OCI-LY3 (cell line): Measurements from ENCODE around the gene LTBP1.

Experiments
- H2AFZ ChIP-seq: fragments of 200-600, 300-600 bp; shearing (Covaris generic); 2 replicates; pipeline ENCODE4 v1.6.0; 2014; ENCODE audit warnings: antibody characterized with exemption, low read depth, low read length
- H3K27ac ChIP-seq: fragments of 200-600, 300-600 bp; sonication (generic); 2 replicates; pipeline ENCODE4 v1.5.1; 2014; ENCODE audit warnings: mild to moderate bottlenecking, low read length, moderate library complexity, mixed read lengths
- H3K27me3 ChIP-seq: fragments of 200-600, 300-600 bp; sonication (generic); 2 replicates; pipeline ENCODE4 v1.6.1; 2014; ENCODE audit warnings: low read depth, low read length, mixed read lengths
- H3K36me3 ChIP-seq: fragments of 200-600, 300-600 bp; sonication (generic); replicated peaks from 2 replicates; pipeline ENCODE3; 2014; ENCODE audit warnings: low read depth, low read length, mixed read lengths
- H3K4me1 ChIP-seq: fragments of 300-600, 200-600 bp; sonication (generic); 2 replicates; pipeline ENCODE4 v1.6.1; 2014; ENCODE audit warnings: low read length, mixed read lengths
- H3K4me2 ChIP-seq: fragments of 200-600, 300-600 bp; sonication (generic); 2 replicates; pipeline ENCODE4 v1.6.1; 2014; ENCODE audit warnings: low read length, mixed read lengths
- H3K4me3 ChIP-seq: fragments of 300-600, 200-600 bp; sonication (generic); 2 replicates; pipeline ENCODE4 v1.5.1; 2014; ENCODE audit warnings: antibody characterized with exemption, mild to moderate bottlenecking, low read length, moderate library complexity
- H3K79me2 ChIP-seq: fragments of 300-600, 200-600 bp; shearing (Covaris generic); 2 replicates; pipeline ENCODE4 v1.6.1; 2014; ENCODE audit warnings: mild to moderate bottlenecking, low read length, mixed read lengths
- H3K9ac ChIP-seq: fragments of 300-600, 200-600 bp; shearing (Covaris generic); 2 replicates; pipeline ENCODE4 v1.6.0; 2014; ENCODE audit warnings: mild to moderate bottlenecking, low read length, moderate library complexity
- H3K9me3 ChIP-seq: fragments of 200-600, 300-600 bp; shearing (Covaris generic); 2 replicates; pipeline ENCODE4 v1.6.1; 2014; ENCODE audit warnings: low read length, mixed read lengths; ENCODE audit not compliant: insufficient read depth
- H4K20me1 ChIP-seq: fragments of 200-600, 300-600 bp; sonication (generic); 2 replicates; pipeline ENCODE4 v1.6.1; 2016; ENCODE audit warnings: low read length, mixed read lengths; ENCODE audit not compliant: insufficient read depth
- EZH2phosphoT487 ChIP-seq: fragments of 200-600 bp; shearing (Covaris generic); IDR thresholded peaks from 2 replicates; pipeline ENCODE4 v1.6.1; 2018; ENCODE audit warnings: antibody characterized with exemption, mixed run types, low read depth
- TF ChIP-seq, protein P1 (sequence below): fragments of 200-600, 300-600 bp; sonication (generic); IDR thresholded peaks from 2 replicates; pipeline ENCODE4 v1.5.1; 2014; ENCODE audit warnings: antibody characterized with exemption, low read length, low read depth

LTBP1 gene

DNA sequence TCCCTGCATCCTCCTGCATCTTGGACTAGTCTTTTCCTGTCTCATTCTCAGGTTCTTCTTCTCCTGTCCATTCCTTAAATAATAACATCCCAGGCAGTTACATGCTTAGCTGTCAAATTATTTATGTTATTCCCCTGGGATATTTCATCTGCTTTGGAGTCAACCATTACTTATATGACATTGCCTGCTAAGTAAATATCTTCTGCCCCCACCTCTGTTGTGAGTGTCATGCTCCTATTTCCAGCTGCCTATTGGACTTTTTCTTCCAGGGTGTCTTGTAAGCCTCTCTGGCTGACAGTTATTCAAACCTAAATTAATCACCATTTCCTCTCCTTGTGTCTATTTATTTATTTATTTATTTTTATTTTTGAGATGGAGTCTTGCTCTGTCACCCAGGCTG, 405.0 kb downstream of the LTBP1 start:
- no peaks in the 10 kb centered on the region for H4K20me1 ChIP-seq
- H3K36me3 ChIP-seq: peaks cover 10% of the 10 kb centered on the region
- 0 out of 2 replicates have a peak, but pooled peaks cover 2% of the 10 kb centered on the region for H3K27me3 ChIP-seq
- TF ChIP-seq, protein P1, sequence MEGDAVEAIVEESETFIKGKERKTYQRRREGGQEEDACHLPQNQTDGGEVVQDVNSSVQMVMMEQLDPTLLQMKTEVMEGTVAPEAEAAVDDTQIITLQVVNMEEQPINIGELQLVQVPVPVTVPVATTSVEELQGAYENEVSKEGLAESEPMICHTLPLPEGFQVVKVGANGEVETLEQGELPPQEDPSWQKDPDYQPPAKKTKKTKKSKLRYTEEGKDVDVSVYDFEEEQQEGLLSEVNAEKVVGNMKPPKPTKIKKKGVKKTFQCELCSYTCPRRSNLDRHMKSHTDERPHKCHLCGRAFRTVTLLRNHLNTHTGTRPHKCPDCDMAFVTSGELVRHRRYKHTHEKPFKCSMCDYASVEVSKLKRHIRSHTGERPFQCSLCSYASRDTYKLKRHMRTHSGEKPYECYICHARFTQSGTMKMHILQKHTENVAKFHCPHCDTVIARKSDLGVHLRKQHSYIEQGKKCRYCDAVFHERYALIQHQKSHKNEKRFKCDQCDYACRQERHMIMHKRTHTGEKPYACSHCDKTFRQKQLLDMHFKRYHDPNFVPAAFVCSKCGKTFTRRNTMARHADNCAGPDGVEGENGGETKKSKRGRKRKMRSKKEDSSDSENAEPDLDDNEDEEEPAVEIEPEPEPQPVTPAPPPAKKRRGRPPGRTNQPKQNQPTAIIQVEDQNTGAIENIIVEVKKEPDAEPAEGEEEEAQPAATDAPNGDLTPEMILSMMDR: no peak
- no peak for TF ChIP-seq EZH2phosphoT487
- H3K9ac ChIP-seq: no peak overlapping the region
- H3K9me3 ChIP-seq: peaks cover 12% of the 10 kb centered on the region
- no peak overlapping the region for H3K4me3 ChIP-seq
- H2AFZ ChIP-seq: no peak overlapping the region
- no peak overlapping the region for H3K27ac ChIP-seq
- peaks cover 7% of the 10 kb centered on the region for H3K4me1 ChIP-seq
- H3K79me2 ChIP-seq: no peaks in the 10 kb centered on the region
- H3K4me2 ChIP-seq: no peak overlapping the region

DNA sequence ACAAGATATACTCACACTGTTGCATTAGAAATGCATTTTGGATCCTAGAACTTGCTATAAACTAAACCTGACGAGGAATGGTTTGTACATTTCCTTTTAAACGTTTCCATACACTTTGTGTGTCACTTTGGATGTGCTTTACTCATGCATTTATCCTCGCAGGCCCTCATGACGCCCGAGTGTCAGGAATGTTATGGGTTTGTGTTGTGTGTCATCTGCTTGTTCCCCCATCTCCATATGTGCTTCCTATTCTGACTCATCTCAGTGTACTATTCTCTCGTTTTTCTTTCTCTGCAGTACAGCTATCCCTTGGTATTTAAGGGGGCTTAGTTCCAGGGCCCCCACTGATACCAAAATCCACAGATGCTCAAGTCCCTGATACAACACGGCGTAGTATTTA, 408.2 kb downstream of the LTBP1 start:
- Histone ChIP-seq H4K20me1 (no peaks in the 10 kb centered on the region), H3K27me3 (no peaks in the 10 kb centered on the region), H3K9ac (no peak overlapping the region), H3K9me3 (peaks cover 21% of the 10 kb centered on the region), H2AFZ (no peak overlapping the region), H3K27ac (no peak overlapping the region), H3K4me3 (no peak overlapping the region), H3K36me3 (peaks cover 19% of the 10 kb centered on the region), H3K4me2 (no peak overlapping the region), H3K4me1 (no peaks in the 10 kb centered on the region), H3K79me2 (no peaks in the 10 kb centered on the region)
- no peak for TF ChIP-seq EZH2phosphoT487
- TF ChIP-seq, protein P1: no peak

DNA sequence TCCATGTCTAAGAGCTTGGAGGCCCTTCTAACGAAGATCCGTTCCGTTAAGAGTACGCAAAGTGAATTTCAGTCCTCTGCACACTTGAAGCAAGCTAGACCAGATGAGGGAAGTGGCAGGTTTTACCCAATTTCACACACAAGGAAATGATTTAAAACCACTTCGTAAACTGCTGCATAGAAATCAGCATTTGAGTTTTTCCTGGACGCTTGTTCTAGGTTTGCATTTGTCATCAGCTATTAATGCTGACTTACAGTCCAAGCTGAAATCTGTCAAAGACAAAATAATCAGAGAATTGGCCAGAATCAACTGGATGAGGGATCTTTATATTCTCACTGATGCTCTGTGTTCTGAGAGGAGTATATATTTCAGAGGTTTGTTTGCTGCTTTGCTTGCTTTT, 412.1 kb downstream of the LTBP1 start:
- H2AFZ ChIP-seq: no peak overlapping the region
- no peak overlapping the region for H3K4me2 ChIP-seq
- TF ChIP-seq EZH2phosphoT487: no peak
- TF ChIP-seq, protein P1: no peak
- no peaks in the 10 kb centered on the region for H3K27me3 ChIP-seq
- H3K36me3 ChIP-seq: peaks cover 19% of the 10 kb centered on the region
- no peak overlapping the region for H3K9ac ChIP-seq
- no peak overlapping the region for H3K4me3 ChIP-seq
- peaks cover 21% of the 10 kb centered on the region for H3K9me3 ChIP-seq
- H3K27ac ChIP-seq: no peak overlapping the region
- H3K4me1 ChIP-seq: no peaks in the 10 kb centered on the region
- H4K20me1 ChIP-seq: no peaks in the 10 kb centered on the region
- H3K79me2 ChIP-seq: no peaks in the 10 kb centered on the region

DNA sequence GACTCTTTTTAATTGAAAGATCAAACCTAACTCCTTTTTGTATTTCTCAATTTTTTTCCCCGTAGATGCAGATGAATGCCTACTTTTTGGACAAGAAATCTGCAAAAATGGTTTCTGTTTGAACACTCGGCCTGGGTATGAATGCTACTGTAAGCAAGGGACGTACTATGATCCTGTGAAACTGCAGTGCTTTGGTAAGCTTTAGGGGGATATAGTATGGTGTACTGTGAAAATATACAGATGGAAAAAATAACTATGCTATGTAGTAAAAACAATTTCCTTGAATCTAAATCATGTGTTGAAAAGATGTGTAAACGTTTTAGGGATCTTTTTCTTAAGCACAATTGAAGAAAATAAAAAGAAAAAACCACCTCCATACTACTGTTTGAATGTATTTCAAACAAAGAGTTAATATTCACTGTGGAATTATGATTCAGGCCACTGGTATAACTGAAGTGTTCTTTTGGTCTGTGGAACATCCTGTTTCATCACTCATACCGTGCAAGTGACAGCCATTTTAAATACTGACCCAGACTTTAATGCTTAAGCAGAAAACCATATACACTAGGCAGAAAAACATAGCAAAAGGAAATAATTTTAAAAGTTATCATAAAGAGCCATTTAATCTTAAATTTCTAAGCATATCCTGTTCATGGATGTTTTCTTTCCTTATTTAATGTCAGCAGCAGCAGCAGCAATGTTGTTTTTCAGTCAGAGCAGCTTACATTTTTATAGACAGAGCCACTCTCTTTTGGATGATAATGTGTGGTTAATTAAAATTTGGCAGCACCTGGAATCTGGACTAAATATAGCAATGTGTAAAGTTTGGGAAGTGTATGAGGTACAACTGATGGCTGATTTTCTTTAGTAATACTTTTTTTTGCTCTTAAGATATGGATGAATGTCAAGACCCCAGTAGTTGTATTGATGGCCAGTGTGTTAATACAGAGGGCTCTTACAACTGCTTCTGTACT, 416.9 kb downstream of the LTBP1 start:
- Histone ChIP-seq H3K4me2 (no peak overlapping the region), H3K9ac (no peak overlapping the region), H2AFZ (no peak overlapping the region), H3K79me2 (no peaks in the 10 kb centered on the region), H4K20me1 (no peaks in the 10 kb centered on the region), H3K27me3 (no peaks in the 10 kb centered on the region), H3K27ac (no peak overlapping the region), H3K4me3 (no peak overlapping the region), H3K36me3 (no peaks in the 10 kb centered on the region), H3K4me1 (peaks cover 21% of the 10 kb centered on the region), H3K9me3 (no peaks in the 10 kb centered on the region)
- TF ChIP-seq EZH2phosphoT487: no peak
- TF ChIP-seq, protein P1: no peak
